Adrenal gland (tissue), 12 donors: Measurements from ENCODE around the gene GPR62. TPM values are rescaled to one million over a fixed set of nuclear protein-coding genes. Genes with fewer than 3 reads are reported as not detected.
"Not testable (repeated sequence)": the region's sequence is repeated elsewhere in the genome, so short reads cannot be mapped to it uniquely, and the experiment has no call there.

ENCODE experiments used
- DNase-seq, 7 donors: peaks; one replicate each; pipeline ENCODE4 v3.0.0-alpha.2; 2019 to 2020
- H3K27ac ChIP-seq, 5 donors: fragments of 200-600 bp; sonication (generic) in 4 of 5; 1 replicate in 3 of 5; 2 replicates in 2 of 5; pipeline versions ENCODE4 v1.5.1 to v1.8.0; 2016 to 2020; ENCODE audit warnings: mild to moderate bottlenecking in 1 of 5
- H3K27me3 ChIP-seq: fragments of 200-600 bp; 2 replicates; pipeline ENCODE4 v1.8.0; 2021
- H3K36me3 ChIP-seq, 2 donors: fragments of 200-600 bp; replicated peaks in 1 of 2; 1 replicate in 1 of 2; 2 replicates in 1 of 2; pipeline versions ENCODE4 v1.5.1 to v1.8.0; 2018 to 2022
- H3K4me1 ChIP-seq, 2 donors: fragments of 200-600 bp; replicated peaks in 1 of 2; 1 replicate in 1 of 2; 2 replicates in 1 of 2; pipeline versions ENCODE4 v1.5.1 to v1.8.0; 2018 to 2021
- H3K4me3 ChIP-seq, 4 donors: fragments of 200-600 bp; sonication (generic) in 3 of 4; one replicate each; pipeline ENCODE4 v1.5.1; 2016 to 2018
- H3K9me3 ChIP-seq, 3 donors: fragments of 200-600 bp; sonication (generic) in 1 of 3; replicated peaks in 1 of 3; 1 replicate in 2 of 3; 2 replicates in 1 of 3; pipeline versions ENCODE4 v1.5.1 to v1.8.0; 2016 to 2021
- CTCF ChIP-seq, 6 experiments: fragments of 450-650 bp in 4 of 6; fragments of 200-600 bp in 2 of 6; sonication (generic) in 1 of 6; IDR thresholded peaks; 1 replicate in 5 of 6; 2 replicates in 1 of 6; pipeline versions ENCODE4 v1.5.1 to v1.8.0; 2016 to 2021; ENCODE audit warnings: antibody characterized with exemption in 6 of 6, mild to moderate bottlenecking in 2 of 6, moderate library complexity in 1 of 6
- POLR2A ChIP-seq, 2 donors: fragments of 450-650 bp; IDR thresholded peaks; one replicate each; pipeline ENCODE4 v1.6.1; 2017; ENCODE audit warnings: antibody characterized with exemption in 2 of 2, mild to moderate bottlenecking in 2 of 2, moderate library complexity in 1 of 2
- WGBS, 4 donors: extraction: QIAGEN DNeasy Blood & Tissue Kit in 2 of 4; methylation state at CpG; one replicate each; pipeline versions ENCODE4 v1.1.5 to v1.1.7; 2013 to 2017; 5-methylcytosine and 5-hydroxymethylcytosine counted together
- intact Hi-C, 2 donors: fragments of 100-400 bp; cut with DNase I; formaldehyde crosslinking; loops; one replicate each; pipeline versions ENCODE4 v1.14.1 to v1.15.0; 2022 to 2023
- polyA plus RNA-seq, 3 donors: library from polyadenylated mRNA; stranded (reverse); fragments of 200-250 nt in 2 of 3; fragments of 350-450 nt in 1 of 3; fragmentation: Illumina TruSeq in 1 of 3; extraction: RNeasy Lipid Tissue Mini Kit (QIAGEN cat#74804) in 1 of 3; gene quantifications; one replicate each; pipeline ENCODE4 v1.2.3, GENCODE V29; 2013 to 2014
- total RNA-seq, 9 donors: library from RNA; depleted of rRNA in 4 of 9; stranded (reverse); fragments of >200 nt in 4 of 9; fragments of 120-200 nt in 1 of 9; fragmentation: NEBNext Ultra II Directional in 1 of 9; extraction: Animal tissue kit (Norgen Biotek cat#: 25700) in 1 of 9; gene quantifications; one replicate each; pipeline versions ENCODE4 v1.1.0 to v1.2.4, GENCODE V29; 2013 to 2023
- donor health status: healthy with polysubstance abuse.
- donor health status: Bipolar disorder and iron deficiency.
- donor health status: DM: yes; HTN: yes; CAD: no.
- donor health status: DM: no; HTN: no; CAD: no.
- donor health status: DM: no; HTN: no; CAD: no.
- donor health status: DM: yes; HTN: yes; CAD: no.

The GPR62 gene
- total and polyA plus RNA-seq, 12 donors: 0.13 to 0.83 (median 0.35) TPM; not detected in 2

- Histone ChIP-seq H3K4me3 (no peak overlapping the region), H3K36me3 (peaks cover 0 to 13% of the 10 kb centered on the region in 2 donors), H3K27me3 (no peaks in the 10 kb centered on the region), H3K27ac (no peak overlapping the region), H3K4me1 (peaks cover 12 to 16% of the 10 kb centered on the region in 2 donors), H3K9me3 (no peaks in the 10 kb centered on the region)
- TF ChIP-seq CTCF (IDR thresholded peaks at IDR 0.05) (no peak), POLR2A (IDR thresholded peaks at IDR 0.05) (no peak)
- DNase-seq: no peak
- WGBS, 4 donors: 78 to 85% (median 81%) methylated on average over 14 to 15 of the region's 15 CpGs
- intact Hi-C loops: no loop called here
These were observed 33.3 kb downstream of the GPR62 start for GRCh38 chr3:51988286-51989146.

GRCh38 chr3:51990501-51990971 is 35.4 kb downstream of the GPR62 start:
- H3K27ac ChIP-seq, DNase-seq, H3K9me3 ChIP-seq, H3K4me3 ChIP-seq, H3K27me3 ChIP-seq: not testable (repeated sequence)
- Histone ChIP-seq H3K4me1 (peaks cover 12 to 22% of the 10 kb centered on the region in 2 donors), H3K36me3 (peaks cover 0 to 26% of the 10 kb centered on the region in 2 donors)
- 63 to 88% (median 74%) methylated on average over 12 to 38 of the region's 38 CpGs for WGBS, 4 donors
- intact Hi-C loops: loop anchor here in 1 of 2 donors (10.0 kb wide), 1 partner anchor 46 kb away; the partner anchor contains the start of genes PARP3 and RRP9

GRCh38 chr3:51992017-51992682 is 37.0 kb downstream of the GPR62 start:
- Histone ChIP-seq H3K9me3 (no peaks in the 10 kb centered on the region), H3K4me1 (peaks cover 12 to 22% of the 10 kb centered on the region in 2 donors), H3K27ac (no peak overlapping the region), H3K36me3 (peaks cover 0 to 26% of the 10 kb centered on the region in 2 donors), H3K4me3 (no peak overlapping the region), H3K27me3 (no peaks in the 10 kb centered on the region)
- intact Hi-C loops: loop anchor here in 1 of 2 donors (10.0 kb wide), 1 partner anchor 47 kb away; the partner anchor contains the start of genes PARP3 and RRP9
- 80 to 84% (median 82%) methylated on average over 3 of the region's 3 CpGs for WGBS, 4 donors
- no peak for DNase-seq
- no peak for TF ChIP-seq CTCF (IDR thresholded peaks at IDR 0.05)
- TF ChIP-seq POLR2A (IDR thresholded peaks at IDR 0.05): no peak

GRCh38 chr3:51993657-51994056 is 38.5 kb downstream of the GPR62 start:
- 41 to 67% (median 54%) methylated on average over 3 to 10 of the region's 13 CpGs for WGBS, 4 donors
- intact Hi-C loops: loop anchor here in 1 of 2 donors (10.0 kb wide), 1 partner anchor 49 kb away; the partner anchor contains the start of genes PARP3 and RRP9
- not testable (repeated sequence) for H3K27me3 ChIP-seq, DNase-seq, H3K4me3 ChIP-seq, H3K9me3 ChIP-seq
- Histone ChIP-seq H3K36me3 (peaks cover 0 to 26% of the 10 kb centered on the region in 2 donors), H3K27ac (peak overlapping the region in 1 of 5 donors; percentile 11), H3K4me1 (peaks cover 12 to 22% of the 10 kb centered on the region in 2 donors)

GRCh38 chr3:51994530-51994929 is 39.3 kb downstream of the GPR62 start:
- WGBS, 4 donors: 56 to 71% (median 66%) methylated on average over 2 of the region's 2 CpGs
- Histone ChIP-seq H3K27me3 (no peaks in the 10 kb centered on the region), H3K27ac (no peak overlapping the region), H3K4me3 (peak overlapping the region in 1 of 4 donors; percentile 59), H3K36me3 (peaks cover 0 to 26% of the 10 kb centered on the region in 2 donors), H3K9me3 (no peaks in the 10 kb centered on the region), H3K4me1 (peaks cover 12 to 22% of the 10 kb centered on the region in 2 donors)
- no peak for DNase-seq
- TF ChIP-seq POLR2A (IDR thresholded peaks at IDR 0.05): no peak
- TF ChIP-seq CTCF (IDR thresholded peaks at IDR 0.05): no peak
- intact Hi-C loops: loop anchor here in 1 of 2 donors (10.0 kb wide), 1 partner anchor 50 kb away; the partner anchor contains the start of genes PARP3 and RRP9
